GM10248 (cell line): ENCODE data around the gene SLC20A1.

ENCODE experiments used
- CTCF ChIA-PET: fragments of 300-600 bp; sonication (Branson Sonifier 250); formaldehyde crosslinking; extraction: SDS; loops from one replicate; lab custom pipeline; 2021; ENCODE audit warnings: antibody characterized with exemption; lab: Yijun Ruan, JAX
- POLR2A ChIA-PET: fragments of 350-650 bp; sonication (Branson Sonifier 250); formaldehyde crosslinking; extraction: SDS; loops from one replicate; lab custom pipeline; 2020; ENCODE audit warnings: antibody characterized with exemption; lab: Yijun Ruan, JAX
- DNase-seq: peaks from one replicate; pipeline ENCODE4 v3.0.0; 2012; ENCODE audit errors: extremely low spot score
- CTCF ChIP-seq: IDR thresholded peaks from 2 replicates; pipeline ENCODE4 v1.5.1; 2012; ENCODE audit warnings: mild to moderate bottlenecking, low read depth; ENCODE audit errors: extremely low read depth, missing control alignments, control extremely low read depth

The SLC20A1 gene

GRCh38 chr2:112682101-112682500 lies 36.4 kb downstream of the SLC20A1 start:
- no peak for TF ChIP-seq CTCF
- POLR2A ChIA-PET, result no interaction called here
- CTCF ChIA-PET, result interaction anchor here (0.6 to 1.4 kb wide), 7 partner anchors 9 to 53 kb away, joined by 3 to 4 read pairs (median 3); no protein-coding TSS in a partner anchor
- DNase-seq, result no peak

- no peak for DNase-seq
- ChIA-PET CTCF (interaction anchor here (0.8 to 6.0 kb wide), 5 partner anchors 14 to 84 kb away, joined by 3 to 67 read pairs (median 3); no protein-coding TSS in a partner anchor), POLR2A (interaction anchor here (1.5 kb wide), 1 partner anchor 38 kb away, joined by 4 read pairs; the partner anchor contains the start of gene SLC20A1)
- no peak for TF ChIP-seq CTCF
Observed at GRCh38 chr2:112683550-112684414, 38.0 kb downstream of the SLC20A1 start.

GRCh38 chr2:112684415-112684775 lies 38.7 kb downstream of the SLC20A1 start:
- CTCF ChIA-PET, result interaction anchor here (1.1 to 6.0 kb wide), 9 partner anchors 8 to 85 kb away, joined by 3 to 67 read pairs (median 7); no protein-coding TSS in a partner anchor
- no peak for DNase-seq
- TF ChIP-seq CTCF, result no peak
- POLR2A ChIA-PET, result no interaction called here

GRCh38 chr2:112685271-112685884 lies 39.6 kb downstream of the SLC20A1 start:
- CTCF ChIA-PET, result interaction anchor here (1.0 to 6.0 kb wide), 19 partner anchors 9 to 256 kb away, joined by 3 to 67 read pairs (median 5); no protein-coding TSS in a partner anchor
- POLR2A ChIA-PET, result interaction anchor here (1.1 kb wide), 1 partner anchor 40 kb away, joined by 3 read pairs; the partner anchor contains the start of gene SLC20A1

GRCh38 chr2:112686348-112687217 lies 40.8 kb downstream of the SLC20A1 start:
- ChIA-PET POLR2A (interaction anchor here (1.6 kb wide), 1 partner anchor 41 kb away, joined by 5 read pairs; the partner anchor contains the start of gene SLC20A1), CTCF (interaction anchor here (1.0 to 6.0 kb wide), 13 partner anchors 9 to 198 kb away, joined by 3 to 67 read pairs (median 6); no protein-coding TSS in a partner anchor)
- DNase-seq, result peak; percentile 35
- no peak for TF ChIP-seq CTCF

More at GRCh38 chr2:112685271-112685884, 39.6 kb downstream of the SLC20A1 start:
- no peak for TF ChIP-seq CTCF
- no peak for DNase-seq
